H1 (cell line): ENCODE measurements around the gene SECTM1. TPM values are rescaled to one million over a fixed set of nuclear protein-coding genes. Genes with fewer than 3 reads are reported as not detected.

Experiments used
- ASH2L ChIP-seq: fragments of 200-600, 300-600 bp; sonication (generic); IDR thresholded peaks from one replicate; pipeline ENCODE4 v1.7.1; 2017; ENCODE audit warnings: low read length
- ATF2 ChIP-seq: IDR thresholded peaks from 2 replicates; pipeline ENCODE4 v1.6.1; 2012; ENCODE audit warnings: low read length, inconsistent platforms
- CREB1 ChIP-seq: IDR thresholded peaks from 2 replicates; pipeline ENCODE4 v1.6.1; 2012; ENCODE audit warnings: inconsistent platforms
- polyA plus RNA-seq, 7 experiments: library from polyadenylated mRNA; depleted of rRNA in 3 of 7; stranded (reverse) in 5 of 7; unstranded in 2 of 7; fragments of >200 nt in 5 of 7; fragments of 200-250 nt in 2 of 7; gene quantifications; 1 replicate in 5 of 7; 2 replicates in 1 of 7; 4 replicates in 1 of 7; pipeline versions ENCODE4 v1.2.1 to v1.2.3, GENCODE V29; 2011 to 2013; ENCODE audit warnings: missing spikeins in 2 of 7, mixed read lengths in 2 of 7
- total RNA-seq: library from RNA; stranded (reverse); fragmentation: NEBNext Ultra II Directional; extraction: Animal tissue kit (Norgen Biotek cat#: 25700); gene quantifications from 2 replicates; pipeline ENCODE4 v1.2.1, GENCODE V29; 2021

Gene SECTM1
- total and polyA plus RNA-seq, 2 of the 8 experiments (the other 6 are each of a cell fraction or from before 2014, with no cell fraction given): 0.20 to 0.65 TPM

DNA sequence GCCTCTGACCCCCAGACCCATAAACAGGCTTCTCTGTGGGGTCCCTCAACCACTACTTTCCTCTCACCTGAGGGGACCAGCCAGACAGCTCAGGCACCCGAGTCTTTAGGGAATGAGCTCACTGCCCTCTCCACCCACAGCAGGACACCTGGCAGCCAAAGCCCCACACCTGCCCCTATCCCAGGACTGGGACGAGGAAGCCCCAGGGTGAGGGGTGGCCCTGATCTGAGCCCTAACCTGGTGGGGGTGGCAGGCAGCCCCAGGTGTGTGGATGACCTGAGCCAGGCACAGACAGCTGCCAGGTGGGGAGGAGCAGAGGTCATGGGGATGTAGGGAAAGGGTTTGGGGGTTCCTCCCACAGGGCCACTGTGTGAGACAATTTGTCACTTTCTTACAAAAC lies 23.8 kb upstream of the SECTM1 start (continued):
- TF ChIP-seq ATF2 (no peak), ASH2L (no peak), CREB1 (no peak)
